Urothelium cell line (cell line): ENCODE results near the gene HDAC4.

Experiments used
- DNase-seq: peaks from one replicate; pipeline ENCODE4 v3.0.0; 2011; ENCODE audit warnings: low spot score, mixed read lengths
- FAIRE-seq: peaks from 2 replicates; lab custom pipeline; 2011; peaks lifted over from hg19 to GRCh38; lab: Jason Lieb, UNC

The HDAC4 gene

DNA sequence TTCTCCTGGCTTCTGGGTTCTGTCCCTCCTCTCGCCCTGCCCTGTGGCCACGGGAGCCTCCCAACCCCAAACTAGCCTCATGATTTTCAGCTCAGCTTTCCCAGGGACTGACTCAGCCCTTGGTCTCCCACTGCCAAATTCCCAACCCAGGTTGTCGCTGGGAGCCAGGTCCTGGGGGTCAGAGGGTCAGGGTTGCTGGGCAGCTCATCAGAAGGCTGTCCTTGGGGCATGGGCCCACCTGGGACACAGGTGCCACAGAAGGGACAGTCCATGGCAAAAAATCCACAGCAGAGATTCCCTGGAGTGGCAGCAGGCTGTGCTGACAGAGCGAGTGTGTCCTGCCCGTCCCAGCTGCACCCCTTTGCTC lies 372.6 kb downstream of the HDAC4 start:
- FAIRE-seq, result no peak
- DNase-seq, result no peak

DNA sequence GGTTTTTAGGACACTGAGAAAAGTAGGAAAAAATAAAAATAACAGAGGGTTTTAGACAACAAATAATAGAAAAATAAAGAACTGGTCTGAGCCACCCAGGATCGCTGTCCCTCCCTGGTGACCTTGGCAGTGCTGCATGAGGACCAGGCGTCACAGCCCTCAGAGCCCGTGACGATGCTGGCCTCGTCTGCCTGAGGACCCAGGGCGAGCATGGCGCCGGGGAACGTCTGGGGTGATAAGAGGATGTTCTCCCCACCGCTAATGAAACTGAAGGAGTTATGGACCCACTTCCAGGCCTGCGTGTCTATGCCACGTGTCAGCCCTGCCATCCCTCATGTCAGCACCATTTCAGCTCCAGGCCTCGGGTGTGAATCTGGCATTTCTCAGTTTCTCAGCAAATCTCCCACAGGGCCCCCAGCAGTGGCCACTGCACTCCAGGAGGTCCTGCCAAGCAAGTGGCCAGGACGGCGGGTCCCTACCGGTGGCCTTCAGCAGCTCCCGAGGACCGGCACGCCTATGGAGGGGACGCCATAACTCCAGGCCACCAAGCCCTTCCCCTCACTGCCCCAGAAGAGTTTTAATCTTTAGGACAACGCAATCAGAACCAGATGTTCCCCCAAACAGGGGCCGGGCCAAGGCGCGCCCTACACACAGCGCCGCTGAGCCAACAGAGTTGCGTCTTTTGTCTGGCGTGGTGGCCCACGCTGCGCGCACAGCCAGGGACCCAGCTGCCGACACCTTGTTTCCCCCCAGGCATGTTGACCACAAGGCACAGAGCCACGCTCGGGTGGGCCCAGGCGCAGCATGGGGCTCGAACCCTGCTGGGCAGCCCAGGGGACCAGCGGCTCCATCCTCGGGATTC lies 373.2 kb downstream of the HDAC4 start:
- no peak for FAIRE-seq
- no peak for DNase-seq

DNA sequence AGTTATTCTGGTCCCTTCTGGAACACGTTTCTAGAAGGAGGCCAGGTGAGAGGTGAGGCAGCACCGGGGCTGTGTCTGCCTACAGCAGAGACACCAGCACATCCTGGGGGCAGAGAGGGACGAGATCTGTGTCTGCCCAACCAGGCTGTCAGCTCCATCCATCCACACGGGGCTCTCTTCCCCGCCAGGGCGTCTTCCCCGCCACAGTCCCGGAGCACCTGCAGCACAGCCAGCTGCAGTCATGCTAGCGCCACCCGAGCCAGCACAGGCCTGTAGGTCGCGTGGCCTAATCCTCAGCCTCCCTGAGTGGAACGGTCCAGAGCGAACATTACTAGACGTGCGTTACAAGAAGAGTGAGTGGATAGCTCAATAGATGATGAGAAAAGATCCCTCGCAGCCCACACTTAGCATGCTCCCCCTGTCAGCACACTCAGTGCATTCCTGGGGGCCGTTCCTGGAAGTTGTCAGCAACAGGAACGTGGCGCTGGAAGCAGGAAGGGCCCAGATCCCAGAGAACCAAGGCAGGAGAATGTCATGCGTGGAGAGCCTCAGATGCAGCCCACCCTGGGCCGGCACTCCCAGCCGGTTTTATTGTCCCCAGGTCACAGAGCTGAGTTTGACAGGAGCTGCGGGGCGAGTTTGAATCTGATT lies 374.0 kb downstream of the HDAC4 start:
- FAIRE-seq (no peak), DNase-seq (no peak)

DNA sequence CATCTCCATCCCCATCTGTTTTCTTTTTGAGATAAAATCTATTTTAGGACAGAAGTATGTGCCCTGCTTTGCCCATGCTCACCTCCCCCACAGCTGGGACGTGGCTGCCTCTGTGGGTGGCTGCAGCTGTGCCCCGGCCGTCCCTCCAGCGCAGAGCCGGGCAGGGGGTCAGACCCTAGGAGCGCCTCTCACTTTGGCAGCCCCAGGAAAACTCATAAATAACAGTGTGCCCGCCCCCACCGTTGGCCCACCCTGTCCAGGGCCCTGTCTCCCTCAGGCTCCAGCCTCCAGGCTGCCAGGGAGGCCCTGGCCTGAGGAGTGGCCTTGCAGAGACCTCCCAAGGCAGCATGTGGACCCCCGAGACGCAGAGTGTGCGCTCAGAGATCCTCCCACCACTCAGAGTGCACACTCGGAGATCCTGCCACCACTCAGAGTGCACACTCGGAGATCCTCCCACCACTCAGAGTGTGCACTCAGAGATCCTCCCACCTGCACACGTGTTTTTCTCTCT lies 374.8 kb downstream of the HDAC4 start:
- DNase-seq (no peak), FAIRE-seq (no peak)

DNA sequence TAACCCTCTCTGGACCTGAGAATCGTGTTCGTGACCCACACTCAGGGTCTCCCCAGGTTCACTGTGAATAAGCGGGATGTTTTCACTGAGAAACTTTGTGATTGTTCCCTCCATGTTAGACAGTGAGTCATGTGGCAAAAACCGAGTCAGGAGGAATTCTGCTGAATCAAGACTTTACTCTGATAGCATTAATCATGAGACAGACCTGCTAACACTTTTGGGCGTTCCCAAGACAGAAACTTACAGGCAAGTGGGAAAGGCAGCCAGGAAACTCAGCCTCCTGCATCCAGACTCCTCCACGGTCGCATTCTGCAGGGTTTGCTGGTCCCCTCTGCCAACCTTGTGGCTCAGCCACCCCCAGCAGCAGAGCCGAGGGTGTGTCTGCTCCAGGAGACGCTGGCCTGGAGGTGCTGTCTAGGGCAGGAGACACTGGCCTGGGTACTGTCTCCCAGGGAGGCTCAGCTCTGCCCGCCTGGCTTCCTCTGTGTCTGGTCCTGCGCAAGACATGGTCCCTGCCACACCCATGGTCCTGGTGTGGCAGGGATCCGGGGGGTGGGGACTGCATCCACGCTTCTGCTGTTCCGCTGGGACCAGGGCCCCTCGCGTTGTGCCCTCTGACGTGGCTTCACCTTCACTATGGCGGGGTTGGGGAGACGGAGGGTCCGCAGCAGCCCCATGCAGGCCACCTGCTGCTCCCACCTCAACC lies 375.6 kb downstream of the HDAC4 start:
- DNase-seq (peak; percentile 34), FAIRE-seq (no peak)

DNA sequence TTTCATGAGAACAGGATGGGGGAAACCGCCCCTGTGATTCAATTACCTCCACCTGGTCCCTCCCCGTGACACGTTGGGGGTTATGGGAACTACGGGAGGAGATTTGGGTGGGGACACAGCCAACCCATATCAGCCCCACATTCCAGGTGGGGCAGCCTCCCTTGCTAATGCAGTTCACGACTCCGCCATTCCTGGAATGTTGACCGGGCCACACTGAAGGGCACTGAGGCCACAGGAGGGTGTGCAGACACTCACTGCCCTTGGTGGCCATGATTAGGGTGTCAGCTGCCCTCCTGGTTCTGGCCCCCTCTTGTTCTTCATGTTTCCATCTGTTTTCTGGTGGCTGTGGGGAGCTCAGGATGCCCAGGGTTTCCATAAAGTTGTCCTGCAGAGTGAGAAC lies 376.6 kb downstream of the HDAC4 start:
- DNase-seq (no peak), FAIRE-seq (no peak)

DNA sequence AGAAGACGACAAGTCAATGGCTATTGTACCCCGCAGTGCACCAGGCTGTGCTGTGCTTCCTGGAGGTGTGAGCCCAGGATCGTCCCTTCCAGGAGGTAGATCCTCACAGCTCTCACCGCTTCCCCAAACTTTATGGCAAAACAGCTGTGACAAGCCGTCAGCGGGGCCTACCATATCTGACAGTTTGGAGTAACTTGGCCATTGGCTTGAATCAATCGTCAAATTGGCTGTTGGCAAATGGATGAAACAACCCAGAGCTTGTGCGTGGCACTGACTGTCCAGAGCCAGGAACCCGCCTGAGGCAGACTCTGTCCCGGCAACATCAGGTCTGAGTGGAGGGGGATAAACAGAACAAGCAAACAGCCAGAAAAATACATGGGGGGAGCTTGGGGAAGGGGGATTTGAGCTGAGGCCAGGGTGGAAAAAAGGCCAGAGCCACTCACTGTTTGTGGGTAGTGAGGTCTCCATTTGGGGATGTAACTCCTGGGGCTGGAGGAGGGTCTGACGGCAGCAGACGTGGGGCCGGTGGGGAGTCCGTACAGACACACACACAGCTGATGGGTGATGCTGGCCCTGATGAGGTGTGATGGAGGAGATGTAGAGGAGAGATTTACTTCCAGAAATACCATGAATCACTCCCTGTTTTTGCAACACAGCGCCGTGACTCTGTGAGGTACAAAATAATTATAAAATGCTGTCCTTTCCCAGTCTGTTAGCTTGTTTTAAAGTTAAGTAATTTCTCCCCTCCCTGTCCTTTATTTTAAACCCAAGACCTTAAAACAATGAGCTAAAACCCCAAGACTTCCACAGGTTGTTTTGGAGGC lies 378.2 kb downstream of the HDAC4 start:
- no peak for FAIRE-seq
- no peak for DNase-seq

DNA sequence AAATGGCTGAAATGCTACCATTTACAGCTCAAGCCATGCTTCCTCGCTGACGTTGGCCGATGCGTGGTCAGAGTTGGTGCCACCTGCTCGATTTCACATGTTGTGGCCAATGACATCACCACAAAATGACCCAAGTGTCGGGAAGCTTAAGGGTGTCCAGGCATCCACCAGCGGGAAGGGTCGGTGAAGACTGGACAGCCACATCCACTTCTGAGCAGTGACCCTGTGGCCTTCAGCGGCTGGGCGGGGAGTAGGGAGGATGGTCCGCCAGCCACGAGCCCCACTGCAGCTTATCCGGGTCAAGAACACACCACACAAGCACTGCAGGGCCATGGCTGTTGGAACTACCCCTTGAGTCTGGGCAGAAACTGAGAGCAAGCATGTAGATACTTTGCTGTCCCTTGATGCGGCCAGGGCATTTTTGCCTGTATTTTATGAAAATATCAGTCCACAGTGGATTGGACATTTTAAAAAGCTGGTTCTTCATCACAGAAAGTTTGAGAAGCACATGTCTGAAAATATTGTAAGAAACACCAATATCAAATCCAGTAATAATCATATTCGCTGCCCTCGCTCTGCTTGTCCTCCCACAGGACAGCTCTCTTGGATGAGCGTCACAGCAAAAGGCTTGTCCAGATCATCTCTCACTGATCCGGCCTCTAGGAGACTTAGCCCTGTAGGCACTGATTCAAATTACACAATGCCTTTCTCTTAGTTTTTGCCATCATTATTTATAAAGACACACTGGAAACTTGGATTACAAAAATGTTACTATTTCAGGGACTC lies 379.0 kb downstream of the HDAC4 start:
- FAIRE-seq, result peak; percentile 17
- DNase-seq, result no peak

DNA sequence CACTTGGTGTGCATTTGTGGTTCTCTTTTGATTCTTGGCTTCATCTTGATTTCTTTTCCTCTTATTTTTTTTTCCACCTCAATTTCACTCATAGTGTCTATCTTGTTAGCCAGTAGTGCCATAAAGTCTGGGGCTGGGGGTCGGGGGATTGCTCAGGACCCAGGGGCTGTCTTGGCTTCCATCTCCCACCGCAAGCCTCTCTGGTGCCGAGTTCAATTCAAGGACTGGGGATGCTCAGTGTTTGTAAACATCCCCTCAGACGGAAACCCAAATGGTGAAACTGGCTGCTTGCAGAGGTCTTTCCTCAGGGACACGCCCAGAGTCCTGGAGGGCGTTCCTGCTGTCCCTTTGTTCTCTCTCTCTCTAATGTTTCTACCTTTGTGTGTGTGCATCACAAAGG lies 379.6 kb downstream of the HDAC4 start:
- no peak for DNase-seq
- no peak for FAIRE-seq

DNA sequence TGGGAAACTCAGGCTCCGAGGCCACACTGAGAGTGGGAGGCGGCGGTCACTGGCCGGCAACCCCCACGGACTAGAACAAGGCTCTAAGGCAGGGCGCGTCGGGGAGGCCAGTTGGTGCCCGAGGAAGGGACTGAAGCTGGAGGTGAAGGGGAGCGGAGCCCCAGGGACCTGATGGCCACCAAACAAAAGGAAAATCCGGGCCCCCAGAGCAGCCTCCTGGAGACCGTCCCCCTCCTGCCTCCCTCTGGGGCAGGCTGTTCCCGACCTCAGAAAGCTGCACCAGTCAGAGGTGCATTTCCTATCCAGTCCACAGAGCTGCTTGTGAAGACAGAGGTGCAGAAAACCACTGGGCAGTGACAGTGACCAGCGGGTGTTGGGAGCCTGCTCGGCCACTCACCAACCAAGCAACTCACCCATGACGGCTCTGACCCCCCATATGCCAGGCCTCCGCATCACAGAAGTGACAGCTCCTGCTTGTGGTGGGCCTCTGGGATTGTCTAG lies 380.2 kb downstream of the HDAC4 start:
- DNase-seq (no peak), FAIRE-seq (no peak)

DNA sequence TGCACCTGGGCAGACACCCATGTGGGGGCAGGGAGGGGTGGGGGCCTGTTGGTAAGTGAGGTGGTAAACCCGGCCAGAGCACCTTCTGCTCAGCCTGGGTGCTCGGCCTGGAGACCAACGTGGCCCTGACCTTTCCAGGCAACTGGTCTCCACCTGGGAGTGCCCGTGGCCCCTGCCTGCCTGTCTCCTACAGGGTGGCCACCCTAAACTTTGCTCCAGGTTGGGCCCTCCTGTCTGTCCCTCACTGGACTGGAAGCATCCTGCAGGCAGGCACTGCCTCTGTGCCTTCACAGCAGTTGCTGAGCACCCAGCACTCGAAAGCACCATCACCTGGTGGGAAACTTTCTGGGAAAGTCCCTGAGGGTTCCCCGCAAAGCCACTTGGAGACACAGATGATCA lies 381.6 kb downstream of the HDAC4 start:
- no peak for FAIRE-seq

DNA sequence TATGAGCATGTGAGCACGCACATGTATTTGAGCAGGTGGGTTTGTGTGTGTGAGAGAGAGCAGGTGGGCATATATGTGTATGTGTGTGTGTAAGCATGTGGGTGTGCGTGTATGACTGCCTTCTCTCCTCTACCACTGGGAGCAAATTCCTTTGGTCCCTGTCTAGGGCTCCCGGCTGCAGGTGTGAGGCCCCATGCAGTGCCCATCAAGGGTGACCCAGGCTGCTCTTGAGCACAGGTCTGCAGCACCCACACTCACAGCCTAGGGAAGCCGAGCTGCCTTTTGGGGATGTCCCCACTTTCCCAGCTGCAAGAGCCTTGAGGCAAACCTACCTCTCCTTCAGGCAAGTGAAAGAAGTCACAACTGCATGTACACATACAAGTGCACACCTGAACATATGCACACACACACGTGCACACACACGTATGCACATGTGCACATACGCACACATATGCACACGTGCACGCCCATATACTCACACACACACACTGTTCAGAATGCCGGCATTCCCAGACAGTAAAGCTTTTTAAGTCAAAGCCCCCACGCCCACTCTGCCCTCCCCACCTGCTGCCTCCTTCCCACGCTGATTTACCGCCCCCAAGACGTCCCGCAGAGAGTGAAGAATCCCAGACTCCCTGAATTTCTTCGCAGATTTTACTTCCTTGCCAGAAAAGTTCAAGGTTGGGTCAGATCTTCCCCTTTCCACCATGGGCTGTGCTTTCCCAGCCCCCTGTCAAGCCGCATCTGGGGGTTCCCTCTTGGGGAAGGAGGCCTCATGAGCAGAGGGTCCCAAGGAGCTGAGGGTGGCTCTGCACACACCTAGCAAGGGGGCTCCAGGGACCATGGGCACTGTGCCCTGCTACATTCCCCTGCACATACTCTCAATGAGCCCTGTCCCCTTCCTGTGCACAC lies 382.3 kb downstream of the HDAC4 start:
- no peak for DNase-seq
- peak; percentile 17 for FAIRE-seq

More for the DNA sequence above, 381.6 kb downstream of the HDAC4 start:
- no peak for DNase-seq

DNA sequence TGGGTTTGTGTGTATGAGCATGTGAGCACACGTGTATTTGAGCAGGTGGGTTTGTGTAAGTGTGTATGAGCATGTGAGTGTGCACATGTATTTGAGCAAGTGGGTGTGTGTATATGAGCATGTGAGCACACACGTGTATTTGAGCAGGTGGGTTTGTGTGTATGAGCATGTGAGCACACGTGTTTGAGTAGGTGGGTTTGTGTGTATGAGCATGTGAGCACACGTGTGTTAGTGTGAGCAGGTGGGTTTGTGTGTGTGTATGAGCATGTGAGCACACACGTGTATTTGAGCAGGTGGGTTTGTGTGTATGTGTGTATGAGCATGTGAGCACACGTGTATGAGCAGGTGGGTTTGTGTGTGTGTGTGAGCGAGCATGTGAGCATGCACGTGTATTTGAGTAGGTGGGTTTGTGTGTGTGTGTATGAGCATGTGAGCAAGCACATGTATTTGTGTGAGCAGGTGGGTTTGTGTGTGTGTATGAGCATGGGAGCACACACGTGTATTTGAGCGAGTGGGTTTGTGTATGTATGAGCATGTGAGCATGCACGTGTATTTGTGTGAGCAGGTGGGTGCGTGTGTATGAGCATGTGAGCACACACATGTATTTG lies 383.2 kb downstream of the HDAC4 start:
- peak; percentile 97 for FAIRE-seq

DNA sequence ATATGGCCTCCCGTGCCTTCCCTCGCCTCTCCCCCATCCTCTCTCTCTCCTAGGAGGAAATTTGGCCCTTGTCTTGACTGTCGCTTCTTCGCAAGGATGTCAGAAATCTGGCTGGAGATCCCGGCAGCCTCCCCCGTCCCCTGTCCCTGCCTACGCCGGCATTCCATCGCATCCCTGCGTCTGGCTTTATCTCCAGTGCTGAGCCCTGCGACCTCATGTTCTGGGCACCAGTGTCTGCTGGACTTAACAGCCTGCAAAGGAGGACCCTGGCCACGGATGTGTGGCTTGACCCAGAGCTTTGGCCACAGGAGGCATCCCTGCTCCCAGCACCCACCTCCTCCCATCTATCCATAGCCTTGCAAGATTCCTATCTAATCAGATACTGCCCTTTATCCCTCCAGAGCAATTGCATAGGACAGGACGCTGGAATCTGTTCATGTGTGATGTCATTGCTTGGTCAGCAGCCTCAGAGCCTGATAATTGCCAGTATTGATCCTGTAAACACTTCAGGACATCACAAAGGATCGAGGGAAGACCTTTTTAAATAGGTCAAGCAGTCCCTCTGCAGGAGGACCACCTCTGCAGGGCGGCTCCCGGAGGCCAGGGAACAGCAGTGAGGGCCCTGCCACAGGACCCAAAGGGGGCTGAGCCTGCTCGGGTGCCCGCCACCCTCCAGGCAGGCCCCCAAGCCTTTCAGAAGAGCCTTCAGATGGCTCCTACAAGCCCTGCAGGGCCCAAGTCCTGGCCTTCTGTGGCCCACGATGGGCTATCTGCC lies 384.7 kb downstream of the HDAC4 start:
- FAIRE-seq, result no peak
- no peak for DNase-seq

More for the DNA sequence above, 383.2 kb downstream of the HDAC4 start:
- no peak for DNase-seq

DNA sequence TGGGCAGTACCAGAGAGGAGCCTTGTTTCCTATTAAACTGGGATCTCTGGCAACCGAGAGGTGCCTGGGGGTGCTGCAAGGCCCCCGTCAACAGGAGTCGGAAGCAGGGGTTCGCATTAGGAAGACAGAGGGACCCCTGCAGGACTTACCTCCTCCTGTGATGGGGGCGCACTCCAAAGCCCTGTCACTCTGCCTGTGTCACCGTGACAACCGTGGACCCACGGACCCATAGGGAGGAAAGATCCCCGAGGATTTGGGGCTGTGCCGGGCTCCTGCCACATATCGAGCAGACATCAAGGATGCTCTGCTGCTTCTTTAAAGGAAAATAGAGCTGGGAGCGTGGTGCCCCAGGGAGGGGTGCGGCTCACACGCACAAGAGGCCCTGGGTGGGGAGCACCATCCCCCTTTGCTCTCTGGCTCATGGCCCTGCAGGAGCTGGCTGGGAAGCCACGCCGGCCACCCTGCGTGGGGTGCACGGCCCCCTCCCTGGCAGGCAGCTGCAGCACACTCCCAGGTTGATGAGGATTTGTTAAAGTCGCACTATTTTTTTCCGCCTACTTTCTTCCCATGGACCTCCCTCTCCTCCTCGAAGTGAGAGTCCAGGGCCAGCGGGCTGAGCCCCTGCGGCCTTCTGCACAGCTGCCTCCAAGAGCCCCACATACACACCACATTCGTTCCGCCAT lies 385.5 kb downstream of the HDAC4 start:
- FAIRE-seq, result no peak
- no peak for DNase-seq

DNA sequence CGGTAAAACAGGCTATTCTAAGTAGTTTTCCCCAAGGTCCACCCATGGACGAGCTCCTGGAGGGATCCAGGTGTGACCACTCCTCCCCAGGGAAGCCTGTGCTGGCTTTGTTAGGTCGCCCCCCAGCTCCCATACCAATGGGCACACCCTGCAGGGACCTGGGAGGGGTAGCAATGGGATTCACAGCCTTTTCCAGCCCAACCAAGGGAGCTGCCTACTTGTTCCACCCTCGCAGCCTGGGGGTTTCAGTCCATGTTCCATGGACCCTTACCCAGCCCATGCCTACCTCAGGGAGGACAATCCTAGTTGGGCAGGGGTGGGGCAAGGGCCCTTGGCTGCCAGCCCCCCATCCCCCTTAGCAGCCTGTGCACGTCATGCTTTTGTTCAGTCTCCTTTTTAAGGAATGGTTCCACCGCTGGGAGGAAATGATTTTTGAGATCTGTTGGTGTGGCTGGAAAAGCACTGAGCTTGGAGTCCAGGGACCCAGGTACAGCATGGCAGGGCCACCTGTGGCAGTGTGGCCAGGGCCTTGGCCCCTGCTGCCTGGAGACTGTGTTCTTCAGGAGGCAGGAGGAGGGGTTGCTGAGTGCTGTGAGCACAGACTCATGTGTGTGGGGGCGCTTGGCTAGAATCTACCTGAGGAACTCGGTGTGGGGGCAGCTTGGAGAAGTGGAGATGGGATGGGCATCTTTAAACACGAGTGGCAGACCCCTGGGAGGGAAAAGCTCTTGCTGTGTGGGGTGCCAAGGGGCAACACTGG lies 386.2 kb downstream of the HDAC4 start:
- FAIRE-seq (no peak), DNase-seq (no peak)
